NCI-H526 (cell line): ENCODE measurements around the gene ATXN1.
A peak's percentile ranks its signal among the peaks of the same experiment; 100 is the strongest.

Experiments used
- DNase-seq, 2 experiments: peaks; one replicate each; lab custom pipeline; 2025; lab: John Stamatoyannopoulos, UW

The ATXN1 gene

DNA sequence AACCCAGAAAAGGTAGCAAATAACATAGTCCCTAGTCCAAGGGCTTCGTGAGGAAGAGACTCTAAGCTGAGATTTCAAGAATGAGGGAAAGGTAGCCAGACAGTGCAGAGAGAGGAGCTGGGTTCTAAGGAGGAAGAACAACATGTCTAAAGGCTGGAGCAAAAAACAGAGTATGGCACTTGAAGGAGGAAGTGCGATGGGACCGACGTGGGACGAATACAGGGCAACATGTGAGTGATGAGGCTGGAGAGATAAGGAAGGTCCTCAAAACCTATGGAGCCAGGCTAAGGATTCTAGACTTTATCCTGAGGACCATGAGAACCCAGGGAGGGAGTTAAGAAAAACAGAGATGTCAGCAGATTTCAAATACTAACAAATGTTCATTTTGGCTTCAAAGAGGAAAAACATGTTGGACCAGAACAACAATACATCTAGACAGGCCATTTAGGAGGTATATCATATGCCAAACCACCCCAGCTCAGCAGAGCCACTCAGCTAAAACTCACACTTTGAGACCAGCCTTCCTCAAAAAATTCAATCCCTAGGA lies 17.5 kb downstream of the ATXN1 start:
- DNase-seq, result no peak

DNA sequence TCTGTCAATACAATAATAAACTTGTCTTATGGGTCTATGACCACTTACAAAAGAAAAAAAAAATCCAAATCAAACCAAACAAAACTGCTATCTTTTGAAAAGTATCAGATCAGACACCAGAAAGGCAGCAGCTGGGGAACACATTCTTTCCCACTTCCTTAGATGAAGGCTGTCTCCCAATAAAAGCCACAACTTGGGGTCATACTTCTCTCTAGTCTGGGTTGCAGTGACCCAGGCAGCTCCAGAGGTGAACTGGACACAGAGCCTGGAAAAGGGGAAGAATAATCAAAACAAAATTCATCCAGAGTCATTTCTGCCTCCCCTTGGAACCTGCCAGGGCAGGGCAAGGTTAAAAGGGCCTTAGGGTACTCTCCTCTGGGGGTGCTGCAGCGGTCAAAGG lies 19.1 kb downstream of the ATXN1 start:
- DNase-seq, result no peak

GRCh38 chr6:16741112-16742016 lies 19.9 kb downstream of the ATXN1 start:
- no peak for DNase-seq

GRCh38 chr6:16740097-16740496 lies 21.2 kb downstream of the ATXN1 start:
- no peak for DNase-seq

- DNase-seq, result peak in 1 of 2 experiments; percentile 27
Observed at GRCh38 chr6:16739329-16739801, 21.9 kb downstream of the ATXN1 start.

DNA sequence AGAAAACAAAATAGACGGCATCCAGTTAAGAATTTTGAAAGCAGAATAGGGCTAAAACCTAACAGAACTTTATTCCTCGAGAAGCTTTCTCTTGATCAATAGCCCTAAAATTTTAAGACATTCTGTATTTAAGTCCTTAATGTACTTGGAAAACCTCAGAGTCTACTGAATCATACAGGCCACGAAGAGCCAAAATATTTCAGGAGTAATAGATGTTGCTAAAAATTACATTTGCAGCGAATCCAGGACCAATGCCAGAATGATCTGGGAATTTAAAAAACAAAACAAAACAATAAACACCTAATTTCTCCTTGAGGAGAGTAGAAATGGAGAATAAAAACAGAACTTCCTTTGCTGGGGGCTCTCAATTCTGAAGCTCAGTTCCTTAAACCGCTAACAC lies 23.3 kb downstream of the ATXN1 start:
- DNase-seq, result no peak

GRCh38 chr6:16736856-16737775 lies 24.1 kb downstream of the ATXN1 start:
- DNase-seq, result peak; percentile 62 to 73

GRCh38 chr6:16735014-16735413 lies 26.2 kb downstream of the ATXN1 start:
- no peak for DNase-seq

DNA sequence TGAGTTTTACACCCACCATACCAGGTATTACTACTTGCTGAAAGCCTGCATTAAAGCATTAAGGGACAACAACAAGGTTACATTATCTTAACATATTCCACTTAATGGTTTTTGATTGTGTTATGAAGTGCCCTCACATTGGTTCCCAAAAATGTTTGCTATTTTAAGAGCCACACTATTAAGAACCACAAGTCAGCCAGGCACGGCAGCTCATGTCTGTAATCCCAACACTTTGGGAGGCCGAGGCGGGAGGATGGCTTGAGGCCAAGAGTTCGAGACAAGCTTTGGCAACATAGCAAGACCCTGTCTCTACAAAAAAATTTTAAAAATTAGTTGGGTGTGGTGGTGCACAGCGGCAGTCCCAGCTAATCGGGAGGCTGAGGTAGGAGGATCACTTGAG lies 28.2 kb downstream of the ATXN1 start:
- no peak for DNase-seq

DNA sequence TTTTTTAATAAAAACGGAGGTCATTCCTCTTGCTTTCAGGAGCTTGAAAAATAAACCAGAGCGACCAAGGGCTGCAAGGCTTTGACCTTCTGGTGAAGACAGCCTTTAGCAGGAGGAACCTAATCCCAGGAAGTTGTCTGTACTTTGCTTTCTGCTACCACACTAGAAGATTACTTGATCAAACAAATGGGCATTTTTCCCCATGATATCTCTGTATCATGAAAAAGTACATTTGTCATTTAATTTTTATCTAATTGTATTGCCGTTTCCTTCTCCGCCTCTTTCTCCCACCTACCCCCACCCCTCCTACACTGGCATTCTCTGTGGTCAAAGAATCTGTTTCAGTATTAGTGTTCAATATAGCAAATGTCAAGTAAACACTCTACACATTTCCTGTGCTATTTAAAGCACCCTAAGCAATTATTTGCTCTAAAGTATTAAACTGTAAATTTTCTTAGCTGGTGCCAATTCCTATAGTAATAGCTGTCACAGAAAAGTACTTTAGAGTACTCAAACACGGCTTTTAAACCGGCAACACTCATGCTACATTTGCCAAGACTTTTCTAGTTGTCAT lies 29.7 kb downstream of the ATXN1 start:
- no peak for DNase-seq

DNA sequence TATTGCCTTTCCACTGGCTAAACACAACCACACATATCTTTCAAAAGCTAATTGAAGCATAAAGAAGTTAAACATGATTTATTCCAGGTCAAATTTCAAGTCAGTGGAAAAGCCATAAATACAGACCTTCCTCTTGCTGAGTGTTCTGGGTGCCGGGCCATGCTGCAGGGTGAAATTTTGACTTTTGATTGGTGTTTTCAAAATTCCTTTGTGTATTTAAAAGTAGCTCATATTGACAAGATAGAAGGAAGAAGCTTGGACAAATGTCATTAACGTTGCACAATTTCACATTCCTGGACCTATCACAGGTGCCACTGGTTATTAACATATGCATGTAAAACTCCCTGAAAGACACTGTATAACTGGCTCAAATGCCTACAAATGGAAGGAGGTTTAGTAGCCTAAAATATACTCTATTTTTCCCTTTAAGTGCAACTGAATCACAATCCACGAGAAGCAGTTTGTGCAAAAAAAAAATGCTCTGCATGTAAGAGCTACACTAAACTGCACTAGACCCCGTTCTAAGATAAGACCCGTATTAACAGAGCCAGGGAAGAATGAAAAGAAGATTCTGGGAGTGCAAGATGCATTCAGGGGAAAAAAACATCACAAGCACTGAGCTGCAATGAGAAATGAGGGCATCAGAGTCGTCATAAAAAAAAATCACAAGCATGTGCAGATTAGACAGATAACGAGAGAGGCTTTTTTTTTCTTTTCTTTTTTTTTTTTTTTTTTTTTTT lies 30.4 kb downstream of the ATXN1 start:
- DNase-seq, result peak; percentile 47 to 54

GRCh38 chr6:16729744-16730143 lies 31.5 kb downstream of the ATXN1 start:
- no peak for DNase-seq

DNA sequence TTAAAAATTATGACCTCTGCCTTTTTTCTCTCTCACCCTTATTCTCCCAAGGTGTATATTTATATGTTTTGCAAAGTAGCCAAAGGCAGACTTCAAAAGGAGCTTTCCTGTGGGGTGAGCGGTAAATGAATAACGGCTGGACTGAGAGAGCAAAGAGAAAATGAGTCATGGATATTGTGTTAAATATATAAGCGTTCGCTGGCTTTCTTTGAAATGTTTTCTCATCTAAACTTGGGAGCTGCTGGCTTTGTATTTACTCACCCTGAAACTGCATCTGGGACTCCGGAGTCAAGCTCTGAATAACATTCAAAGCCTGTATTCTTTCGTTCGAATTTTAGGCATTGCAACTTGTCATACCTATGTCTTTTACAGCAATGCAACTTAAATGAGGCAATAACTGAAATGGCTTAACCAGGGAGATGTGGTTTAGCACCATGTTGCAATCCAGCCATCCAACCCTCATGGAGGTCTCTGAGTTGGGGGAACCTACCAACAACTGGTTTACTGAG lies 32.0 kb downstream of the ATXN1 start:
- no peak for DNase-seq

DNA sequence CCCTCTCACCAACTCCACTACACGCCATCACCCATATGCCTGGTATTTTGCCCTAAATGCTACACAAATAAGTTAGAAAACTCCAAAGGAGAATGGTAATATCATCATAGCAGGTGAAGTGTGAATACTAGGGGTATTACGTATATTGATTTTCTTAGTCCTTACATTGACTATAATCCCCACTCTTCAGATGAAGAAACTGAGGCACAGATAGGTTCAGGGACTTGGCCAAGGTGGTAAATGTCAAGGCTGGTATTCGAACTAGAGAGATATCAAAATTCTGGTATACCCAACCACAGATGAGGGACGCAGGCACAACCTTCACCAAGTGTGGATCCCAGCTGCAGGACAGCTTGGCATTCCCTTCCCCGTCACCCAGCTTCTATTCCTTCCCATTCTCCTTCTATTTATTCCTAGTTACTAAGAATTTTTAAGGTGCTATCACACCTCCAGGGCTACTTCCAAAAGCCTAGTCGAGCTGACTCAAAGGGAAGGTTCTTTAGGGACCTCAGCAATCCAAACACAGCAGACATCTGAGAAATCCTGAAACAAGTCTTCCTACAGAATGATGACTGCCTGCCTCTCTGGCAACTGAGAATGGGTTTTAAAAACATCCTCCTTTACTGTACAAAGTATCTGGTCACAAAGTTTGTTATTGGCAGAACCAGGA lies 32.6 kb downstream of the ATXN1 start:
- no peak for DNase-seq

DNA sequence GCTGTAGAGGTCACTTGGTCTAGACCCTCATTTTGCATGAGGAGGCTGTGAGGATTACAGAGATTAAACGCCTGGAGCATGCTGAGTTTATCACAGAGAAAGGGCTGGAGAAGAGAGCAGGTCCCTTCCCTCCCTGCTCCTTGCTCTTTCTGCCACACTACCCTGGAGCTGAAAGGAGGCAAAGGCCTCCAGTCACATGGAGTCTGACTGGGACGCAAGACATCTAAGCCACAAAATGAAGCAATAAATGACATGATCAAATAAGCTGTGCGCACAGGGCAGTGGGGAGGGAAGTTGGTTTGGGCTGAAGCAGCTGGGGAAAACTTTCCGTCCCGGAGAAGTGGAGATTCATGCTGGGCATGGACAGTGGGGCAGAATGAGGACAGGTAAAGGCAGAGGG lies 33.3 kb downstream of the ATXN1 start:
- DNase-seq, result no peak

DNA sequence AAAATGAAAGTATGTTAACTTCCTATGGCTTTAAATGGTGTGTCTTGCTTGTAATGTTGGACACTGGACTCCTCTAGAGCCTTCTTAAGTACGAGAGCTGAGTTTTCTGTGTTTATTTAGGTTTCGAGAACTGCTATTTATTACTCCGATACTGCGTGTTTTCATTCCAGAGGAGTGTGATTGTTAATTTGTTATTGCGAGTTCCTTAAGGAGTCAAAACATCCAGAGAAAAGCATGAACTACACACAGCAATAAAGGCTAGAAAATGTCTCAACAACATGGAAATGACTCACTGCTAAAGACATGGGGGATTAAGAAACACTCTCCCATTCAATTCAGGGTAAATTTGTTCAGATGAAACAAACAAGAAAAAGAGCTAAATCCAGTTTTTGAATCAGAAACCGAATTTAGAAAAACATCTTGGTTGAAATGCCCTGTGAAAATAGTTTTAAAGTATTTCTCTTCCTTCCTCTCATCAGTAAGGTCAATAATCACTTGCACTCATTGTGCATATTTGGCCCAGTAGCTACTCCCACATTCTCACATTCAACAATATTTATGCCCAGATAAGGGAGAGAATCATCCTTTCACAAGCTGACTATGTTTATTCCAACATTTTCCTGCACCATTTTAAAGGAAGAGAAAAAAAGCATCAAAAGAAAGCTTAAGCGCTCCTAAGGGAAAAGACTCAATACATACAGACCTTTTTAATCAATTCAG lies 36.0 kb downstream of the ATXN1 start:
- DNase-seq, result no peak

GRCh38 chr6:16723826-16724225 lies 37.4 kb downstream of the ATXN1 start:
- DNase-seq, result no peak

- no peak for DNase-seq
Observed at GRCh38 chr6:16723402-16723801, 37.9 kb downstream of the ATXN1 start.

DNA sequence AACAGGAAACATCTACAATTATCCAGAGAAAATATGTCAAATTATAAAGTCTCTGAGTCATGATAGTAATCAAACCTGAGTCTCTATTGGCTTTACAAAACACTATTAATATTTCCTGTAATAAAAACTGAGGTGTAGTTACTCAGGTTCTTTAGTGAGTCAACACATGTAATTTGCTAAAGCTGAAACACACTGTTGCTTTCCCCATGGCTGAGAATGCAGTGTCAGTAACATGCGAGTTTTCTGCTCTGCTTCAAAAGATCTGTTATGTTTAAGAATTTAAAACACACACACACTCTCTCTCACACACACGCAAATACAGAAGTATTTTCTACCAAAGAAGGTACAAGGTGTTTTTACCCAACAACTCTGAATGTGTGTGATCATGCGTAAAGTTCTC lies 38.6 kb downstream of the ATXN1 start:
- DNase-seq, result no peak

DNA sequence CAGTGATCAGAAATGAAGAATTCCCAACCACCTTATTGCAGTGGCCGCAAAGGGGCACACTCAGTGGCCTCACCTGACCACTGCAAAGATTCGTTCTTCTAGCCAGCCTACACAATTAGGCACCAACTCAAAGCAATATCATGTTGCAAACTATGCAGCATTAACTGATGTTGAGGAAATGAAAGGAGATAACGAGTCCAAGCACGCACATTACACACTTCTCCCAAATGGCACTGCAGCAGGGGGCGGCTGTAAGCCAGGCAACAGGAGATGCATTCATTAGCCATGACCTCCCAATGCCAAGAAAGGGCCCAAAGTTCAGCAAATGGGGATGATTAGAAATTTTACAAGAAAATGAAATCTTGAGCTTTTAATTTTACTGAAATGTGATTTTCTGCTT lies 39.3 kb downstream of the ATXN1 start:
- peak in 1 of 2 experiments; percentile 23 for DNase-seq
